ENCODE results near the gene NKAIN2. TPM values are rescaled to one million over a fixed set of nuclear protein-coding genes. Genes with fewer than 3 reads are reported as not detected.

NKAIN2 gene
- total RNA-seq, 1 experiment from 2014 or later = not detected

DNA sequence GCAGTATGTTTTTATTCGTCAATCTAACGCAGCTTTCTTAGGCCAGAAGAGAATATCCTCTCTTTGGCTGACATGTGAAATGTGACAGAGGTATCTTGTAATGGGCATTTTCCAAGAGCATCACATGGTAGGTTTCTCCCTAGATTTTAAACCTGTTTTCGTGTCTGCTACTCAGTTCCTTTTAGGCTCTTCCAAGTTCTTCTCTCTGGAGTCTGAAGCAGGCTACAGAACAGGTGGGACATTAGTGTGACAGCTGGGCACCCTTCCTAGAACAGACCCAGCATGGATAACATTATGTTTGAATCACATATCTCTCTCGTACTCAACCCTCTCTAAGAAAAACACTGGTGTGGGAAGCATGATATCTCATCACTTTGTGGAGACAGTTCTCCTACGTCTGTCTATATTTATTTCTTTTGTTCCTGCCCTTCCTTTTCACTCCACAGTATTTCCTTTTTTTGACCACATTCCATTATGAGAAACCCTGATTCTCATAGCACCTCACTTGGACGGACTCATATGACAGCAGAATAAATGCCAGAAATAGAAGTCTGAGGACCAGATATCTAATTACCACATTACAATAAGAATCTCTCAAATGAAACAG is 263.4 kb downstream of the NKAIN2 start:
- TF ChIP-seq, protein P1, sequence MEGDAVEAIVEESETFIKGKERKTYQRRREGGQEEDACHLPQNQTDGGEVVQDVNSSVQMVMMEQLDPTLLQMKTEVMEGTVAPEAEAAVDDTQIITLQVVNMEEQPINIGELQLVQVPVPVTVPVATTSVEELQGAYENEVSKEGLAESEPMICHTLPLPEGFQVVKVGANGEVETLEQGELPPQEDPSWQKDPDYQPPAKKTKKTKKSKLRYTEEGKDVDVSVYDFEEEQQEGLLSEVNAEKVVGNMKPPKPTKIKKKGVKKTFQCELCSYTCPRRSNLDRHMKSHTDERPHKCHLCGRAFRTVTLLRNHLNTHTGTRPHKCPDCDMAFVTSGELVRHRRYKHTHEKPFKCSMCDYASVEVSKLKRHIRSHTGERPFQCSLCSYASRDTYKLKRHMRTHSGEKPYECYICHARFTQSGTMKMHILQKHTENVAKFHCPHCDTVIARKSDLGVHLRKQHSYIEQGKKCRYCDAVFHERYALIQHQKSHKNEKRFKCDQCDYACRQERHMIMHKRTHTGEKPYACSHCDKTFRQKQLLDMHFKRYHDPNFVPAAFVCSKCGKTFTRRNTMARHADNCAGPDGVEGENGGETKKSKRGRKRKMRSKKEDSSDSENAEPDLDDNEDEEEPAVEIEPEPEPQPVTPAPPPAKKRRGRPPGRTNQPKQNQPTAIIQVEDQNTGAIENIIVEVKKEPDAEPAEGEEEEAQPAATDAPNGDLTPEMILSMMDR (IDR thresholded peaks at IDR 0.05; ENCODE audit: unreplicated experiment) = no peak
- DNase-seq = no peak
- intact Hi-C loops (cut with micrococcal nuclease; ENCODE audit: unreplicated experiment) = no loop called here
- CTCF ChIA-PET = no interaction called here
- Mint-ChIP-seq H3K4me3 (ENCODE audit: low read depth, unreplicated experiment) (no peak overlapping the region), H3K36me3 (ENCODE audit: insufficient read depth, unreplicated experiment) (no peaks in the 10 kb centered on the region), H3K27ac (ENCODE audit: unreplicated experiment) (no peak overlapping the region), H3K9me3 (ENCODE audit: low read depth, unreplicated experiment) (no peaks in the 10 kb centered on the region), H3K4me1 (ENCODE audit: low read depth, unreplicated experiment) (no peaks in the 10 kb centered on the region), H3K27me3 (ENCODE audit: unreplicated experiment) (no peaks in the 10 kb centered on the region)
- BruUV-seq (replicated peaks) = no TSS peak

DNA sequence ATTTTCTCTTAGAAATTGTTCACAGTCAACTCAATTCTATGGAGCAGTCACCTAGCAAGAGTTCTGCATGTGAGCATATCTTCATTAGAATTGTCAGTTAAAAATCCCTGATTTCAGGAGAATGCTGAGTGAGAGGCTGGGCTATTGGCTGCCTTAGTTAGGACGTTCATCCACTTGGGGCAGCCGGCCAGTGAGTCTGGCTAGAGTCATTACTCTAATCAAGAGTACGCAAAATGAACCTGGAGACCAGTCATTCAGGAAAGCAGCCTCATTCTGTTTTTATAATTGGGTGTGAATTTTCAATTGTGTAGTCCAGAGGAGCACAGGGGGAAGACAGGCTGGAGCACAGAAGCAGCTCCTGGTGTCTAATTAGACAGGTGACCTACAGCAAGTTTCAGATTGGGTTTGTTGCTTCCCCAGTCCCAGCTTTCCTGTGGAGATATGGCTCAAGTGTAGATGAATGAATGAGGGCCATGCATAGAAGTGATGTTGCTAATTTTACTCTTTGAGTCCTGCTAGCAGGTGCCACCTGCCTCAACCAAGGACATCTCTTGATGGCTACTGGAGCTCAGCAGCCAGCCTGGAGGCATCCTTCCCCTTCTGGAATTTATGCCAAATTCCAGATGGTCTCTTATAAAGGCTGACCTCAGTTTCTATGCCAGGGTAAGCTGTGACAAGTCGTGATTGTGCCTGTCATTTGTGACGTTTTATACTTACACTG is 265.7 kb downstream of the NKAIN2 start:
- Mint-ChIP-seq H3K9me3 (ENCODE audit: low read depth, unreplicated experiment) (no peaks in the 10 kb centered on the region), H3K27me3 (ENCODE audit: unreplicated experiment) (no peaks in the 10 kb centered on the region), H3K4me1 (ENCODE audit: low read depth, unreplicated experiment) (no peaks in the 10 kb centered on the region), H3K36me3 (ENCODE audit: insufficient read depth, unreplicated experiment) (no peaks in the 10 kb centered on the region), H3K27ac (ENCODE audit: unreplicated experiment) (no peak overlapping the region), H3K4me3 (ENCODE audit: low read depth, unreplicated experiment) (no peak overlapping the region)
- TF ChIP-seq, protein P1 (IDR thresholded peaks at IDR 0.05; ENCODE audit: unreplicated experiment) = no peak
- no peak for DNase-seq
- no TSS peak for BruUV-seq (replicated peaks)
- CTCF ChIA-PET = no interaction called here
- intact Hi-C loops (cut with micrococcal nuclease; ENCODE audit: unreplicated experiment) = no loop called here

DNA sequence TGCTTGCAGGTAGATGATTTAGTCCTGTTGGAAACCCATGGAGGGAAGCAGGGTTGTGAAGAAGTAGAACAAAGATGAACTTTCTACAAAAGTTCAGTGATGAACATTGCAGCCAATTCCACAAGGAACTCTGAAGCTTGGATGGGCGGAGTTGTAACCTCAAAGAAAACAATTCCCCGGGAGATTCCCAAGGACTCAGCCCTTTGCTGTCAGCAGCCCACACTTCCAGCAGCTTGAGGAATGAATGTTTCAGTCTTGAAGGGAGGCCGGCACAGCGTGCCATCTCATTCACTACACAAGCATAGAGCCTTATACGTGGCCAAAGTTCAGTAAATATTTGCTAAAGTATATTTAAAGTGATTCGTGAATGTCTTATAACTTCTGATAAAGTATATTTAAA is 269.4 kb downstream of the NKAIN2 start:
- no TSS peak for BruUV-seq (replicated peaks)
- Mint-ChIP-seq H3K27me3 (ENCODE audit: unreplicated experiment) (no peaks in the 10 kb centered on the region), H3K4me3 (ENCODE audit: low read depth, unreplicated experiment) (no peak overlapping the region), H3K36me3 (ENCODE audit: insufficient read depth, unreplicated experiment) (no peaks in the 10 kb centered on the region), H3K4me1 (ENCODE audit: low read depth, unreplicated experiment) (no peaks in the 10 kb centered on the region), H3K9me3 (ENCODE audit: low read depth, unreplicated experiment) (no peaks in the 10 kb centered on the region), H3K27ac (ENCODE audit: unreplicated experiment) (no peak overlapping the region)
- TF ChIP-seq, protein P1 (IDR thresholded peaks at IDR 0.05; ENCODE audit: unreplicated experiment) = no peak
- no peak for DNase-seq
- intact Hi-C loops (cut with micrococcal nuclease; ENCODE audit: unreplicated experiment) = no loop called here
- CTCF ChIA-PET = no interaction called here

DNA sequence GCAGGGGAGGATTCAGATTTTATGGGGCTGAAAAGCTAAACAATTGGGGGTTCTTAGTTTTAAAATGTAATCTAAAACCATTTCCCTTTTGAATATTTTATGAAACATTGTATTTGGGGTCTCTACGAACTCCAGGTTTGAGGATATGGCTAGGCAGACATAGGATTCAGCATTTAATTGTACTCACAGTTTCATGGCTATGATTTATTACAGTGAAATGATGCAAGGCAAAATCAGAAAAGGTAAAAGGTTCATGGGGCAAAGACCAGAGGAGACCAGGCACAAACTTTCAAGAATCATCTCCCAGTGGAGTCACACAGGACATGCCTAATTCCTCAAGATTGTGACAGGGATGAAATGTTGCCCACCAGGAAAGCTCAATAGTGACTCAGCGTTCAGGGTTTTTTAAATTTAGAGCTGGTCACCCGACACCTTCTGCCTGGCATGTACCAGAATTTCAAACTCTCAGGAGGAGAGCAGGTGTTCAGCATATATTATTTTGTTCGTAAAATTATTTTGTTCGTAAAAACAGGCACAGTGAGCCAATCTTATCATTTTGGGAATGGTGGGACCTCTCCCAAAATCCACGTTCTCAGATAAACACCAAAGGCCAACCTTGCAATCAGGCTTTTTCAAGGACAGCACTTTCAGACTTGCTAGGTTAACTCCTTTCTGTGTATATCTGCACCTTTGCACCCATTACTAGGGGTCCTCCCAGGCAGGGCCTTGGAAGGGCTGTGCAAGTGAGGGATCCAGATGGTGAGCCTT is 270.3 kb downstream of the NKAIN2 start:
- no peaks in the 10 kb centered on the region for H3K27me3 Mint-ChIP-seq (ENCODE audit: unreplicated experiment)
- H3K4me1 Mint-ChIP-seq (ENCODE audit: low read depth, unreplicated experiment) = no peaks in the 10 kb centered on the region
- H3K36me3 Mint-ChIP-seq (ENCODE audit: insufficient read depth, unreplicated experiment) = no peaks in the 10 kb centered on the region
- H3K9me3 Mint-ChIP-seq (ENCODE audit: low read depth, unreplicated experiment) = no peaks in the 10 kb centered on the region
- DNase-seq = no peak
- H3K4me3 Mint-ChIP-seq (ENCODE audit: low read depth, unreplicated experiment) = no peak overlapping the region
- intact Hi-C loops (cut with micrococcal nuclease; ENCODE audit: unreplicated experiment) = no loop called here
- CTCF ChIA-PET = no interaction called here
- TF ChIP-seq, protein P1 (IDR thresholded peaks at IDR 0.05; ENCODE audit: unreplicated experiment) = no peak
- H3K27ac Mint-ChIP-seq (ENCODE audit: unreplicated experiment) = no peak overlapping the region
- BruUV-seq (replicated peaks) = no TSS peak

Measured in Calu3 (cell line).